HG02588 (cell line): Measurements from ENCODE around the gene HMG20A.

Source experiments
- ATAC-seq: cut with Tn5 transposase; IDR thresholded peaks from one replicate; pipeline ENCODE4 v1.9.1; 2021; ENCODE audit warnings: mild to moderate bottlenecking, moderate library complexity; ENCODE audit not compliant: unreplicated experiment

HMG20A gene

GRCh38 chr15:77514641-77515402 is 94.1 kb downstream of the HMG20A start:
- ATAC-seq, result no peak

DNA sequence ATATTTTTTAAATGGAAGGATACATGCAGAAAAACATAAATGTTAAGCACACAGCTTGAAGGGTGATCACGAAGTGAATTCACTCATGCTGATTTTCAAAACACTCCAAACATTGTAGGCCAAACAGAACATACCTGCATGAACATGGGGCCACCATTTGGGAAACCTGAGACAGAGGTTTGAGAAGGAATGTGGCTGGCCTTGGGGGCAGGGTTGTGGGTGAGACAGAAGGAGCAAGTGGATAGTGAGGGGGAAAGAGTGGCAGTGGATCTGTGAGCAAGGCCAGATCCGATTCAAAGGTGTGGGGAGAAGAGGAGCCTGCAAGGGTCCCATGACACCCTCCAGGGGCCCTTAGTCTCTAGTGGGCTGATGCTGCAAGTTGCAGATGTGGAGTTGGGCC is 94.9 kb downstream of the HMG20A start:
- no peak for ATAC-seq

GRCh38 chr15:77516076-77516475 is 95.4 kb downstream of the HMG20A start:
- no peak for ATAC-seq

GRCh38 chr15:77516786-77517185 is 96.1 kb downstream of the HMG20A start:
- ATAC-seq, result no peak

DNA sequence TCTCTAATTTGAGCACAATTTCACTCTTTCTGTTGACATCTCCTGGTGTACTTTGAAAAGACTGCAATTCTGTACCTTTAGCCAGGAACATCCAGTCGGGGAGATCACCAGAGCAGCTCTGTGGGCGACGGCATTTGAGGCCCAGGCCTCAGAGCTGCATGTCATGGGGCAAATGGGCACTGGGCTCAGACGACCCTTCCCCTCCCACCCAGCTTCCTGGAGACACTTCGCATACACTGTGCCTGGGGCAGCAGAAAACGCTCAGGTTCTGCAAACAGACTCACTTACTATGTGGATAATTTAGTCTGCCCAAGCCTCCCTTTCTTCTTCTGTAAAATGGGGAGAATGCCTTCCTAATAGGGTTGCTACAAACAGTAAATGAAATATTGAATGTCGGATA is 96.9 kb downstream of the HMG20A start:
- ATAC-seq, result no peak

DNA sequence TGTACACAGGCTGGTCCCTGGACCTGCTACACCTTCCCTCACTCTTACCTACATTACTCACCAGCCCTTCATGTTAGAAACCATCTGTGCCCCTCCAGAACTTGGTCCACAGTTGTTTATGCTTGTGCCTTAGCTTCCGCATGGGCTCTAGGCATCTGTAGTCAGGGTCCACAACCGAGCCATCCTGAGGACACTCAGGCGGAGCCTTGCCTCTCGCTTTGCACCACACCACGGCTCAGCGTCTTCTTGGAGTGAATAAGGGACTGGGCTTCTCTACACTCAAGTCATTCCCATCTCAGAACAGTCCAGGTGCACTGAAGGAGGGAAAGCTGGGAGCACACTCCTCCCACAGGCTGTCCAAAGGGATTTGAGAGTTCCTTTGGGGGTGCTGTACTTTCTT is 97.8 kb downstream of the HMG20A start:
- no peak for ATAC-seq

DNA sequence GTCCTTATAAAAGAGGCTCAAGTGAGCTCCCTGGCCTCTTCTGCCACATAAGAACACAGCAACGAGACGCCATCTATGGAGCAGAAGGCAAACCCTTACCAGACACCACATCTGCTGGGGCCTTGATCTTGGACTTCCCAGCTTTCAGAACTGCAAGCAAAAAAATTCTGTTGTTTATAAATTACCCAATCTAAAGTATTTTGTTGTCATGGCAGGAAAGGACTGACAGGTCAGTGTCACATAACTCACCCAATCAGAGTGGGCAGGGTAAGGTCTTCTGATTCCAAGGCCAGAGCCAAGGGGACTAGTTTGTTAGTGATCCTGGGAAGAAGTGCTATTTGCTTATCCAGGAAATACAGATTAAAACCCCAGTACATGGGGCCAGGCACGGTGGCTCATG is 98.9 kb downstream of the HMG20A start:
- no peak for ATAC-seq

DNA sequence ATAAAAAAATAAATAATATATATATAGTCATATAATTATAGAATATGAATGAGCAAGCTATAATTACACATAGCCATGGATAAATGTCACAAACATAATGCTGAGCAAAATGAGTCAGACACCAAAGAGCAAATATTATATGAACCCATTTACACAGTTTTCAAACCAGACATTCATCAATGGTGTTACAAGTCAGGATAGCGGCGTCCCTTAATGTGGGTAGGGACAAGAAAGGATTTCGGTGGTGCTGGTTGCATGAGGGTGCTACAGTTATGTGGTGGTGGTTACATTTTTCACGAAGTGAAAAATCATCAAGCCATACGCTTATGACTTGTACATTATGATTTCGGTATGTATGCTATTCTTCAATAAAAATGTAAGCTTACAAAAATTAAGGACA is 100.5 kb downstream of the HMG20A start:
- ATAC-seq, result no peak

DNA sequence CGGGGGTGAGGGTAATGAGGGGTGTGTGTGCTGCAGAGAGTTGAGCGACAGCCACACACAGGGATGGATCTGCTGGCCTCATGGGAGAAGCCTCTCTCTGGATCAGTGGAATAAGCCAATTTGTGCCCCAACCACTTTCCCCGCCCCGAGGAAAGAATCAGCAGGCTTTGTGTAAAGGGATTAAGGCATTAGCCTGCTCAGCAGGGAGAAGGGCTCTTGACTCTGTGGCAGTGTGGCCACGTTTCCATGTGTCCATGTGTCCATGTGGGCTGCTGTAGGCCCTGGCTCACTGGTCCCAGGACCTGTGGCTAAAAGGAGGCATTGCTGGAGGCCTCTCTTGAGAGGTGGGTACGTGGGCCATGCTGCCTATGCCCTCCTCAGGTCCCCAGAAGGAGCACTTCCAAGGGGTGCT is 104.7 kb downstream of the HMG20A start:
- ATAC-seq, result no peak

DNA sequence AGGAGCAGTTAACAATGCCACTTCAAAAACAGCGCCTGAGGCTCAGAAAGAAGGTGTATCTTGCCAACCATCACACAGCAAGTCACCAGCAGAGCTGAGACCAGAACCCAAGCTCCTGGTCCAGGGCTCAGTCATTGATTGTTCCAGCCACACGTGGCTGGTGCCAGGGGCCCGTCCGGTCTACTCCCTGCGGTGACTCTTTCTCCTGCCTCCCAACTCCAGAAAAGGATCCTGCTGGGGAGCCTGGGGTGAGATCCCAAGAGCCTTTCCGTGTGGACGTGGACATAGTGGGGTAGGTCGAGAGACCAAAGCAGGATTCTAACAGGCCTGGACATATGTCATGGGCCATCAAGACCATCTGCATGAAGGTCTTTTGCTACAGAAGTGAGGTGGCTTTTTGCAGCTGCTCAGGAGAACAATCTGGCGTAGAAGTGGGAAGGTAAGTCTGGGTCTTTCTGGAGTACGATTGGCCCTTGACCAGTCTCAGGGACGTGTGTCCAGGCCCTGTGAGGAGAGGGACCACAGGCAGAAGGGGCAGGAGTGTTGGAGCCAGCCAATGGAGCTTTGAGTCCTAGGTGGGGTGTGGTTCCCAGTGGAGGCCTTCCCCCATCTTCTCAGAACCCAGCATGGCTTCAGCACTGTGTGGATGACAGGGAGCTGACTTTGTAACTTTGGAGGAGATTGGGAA is 105.4 kb downstream of the HMG20A start:
- no peak for ATAC-seq

GRCh38 chr15:77526595-77527163 is 106.0 kb downstream of the HMG20A start:
- ATAC-seq, result no peak

- no peak for ATAC-seq
Measured at GRCh38 chr15:77527164-77527778, 106.6 kb downstream of the HMG20A start.

GRCh38 chr15:77527831-77528231 is 107.1 kb downstream of the HMG20A start:
- ATAC-seq, result no peak

- no peak for ATAC-seq
Measured at GRCh38 chr15:77528290-77528967, 107.7 kb downstream of the HMG20A start.

DNA sequence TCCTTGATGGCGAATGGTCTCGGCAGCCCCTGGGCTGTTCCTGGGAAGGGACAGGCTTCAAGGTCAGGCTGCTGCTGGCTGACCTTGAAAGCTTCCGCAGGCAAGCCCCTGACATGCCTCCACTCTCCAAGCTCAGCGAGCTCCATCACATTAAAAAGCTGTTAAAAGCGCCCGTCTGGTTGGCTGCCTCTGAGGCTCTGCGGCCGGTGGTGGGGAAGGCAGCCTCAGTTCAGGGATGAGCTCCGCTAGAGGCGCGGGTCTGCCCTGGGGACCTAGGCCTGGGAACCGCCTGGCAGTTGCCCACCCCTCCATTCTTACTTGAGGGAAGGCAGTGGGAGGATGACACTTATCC is 108.3 kb downstream of the HMG20A start:
- ATAC-seq, result no peak

DNA sequence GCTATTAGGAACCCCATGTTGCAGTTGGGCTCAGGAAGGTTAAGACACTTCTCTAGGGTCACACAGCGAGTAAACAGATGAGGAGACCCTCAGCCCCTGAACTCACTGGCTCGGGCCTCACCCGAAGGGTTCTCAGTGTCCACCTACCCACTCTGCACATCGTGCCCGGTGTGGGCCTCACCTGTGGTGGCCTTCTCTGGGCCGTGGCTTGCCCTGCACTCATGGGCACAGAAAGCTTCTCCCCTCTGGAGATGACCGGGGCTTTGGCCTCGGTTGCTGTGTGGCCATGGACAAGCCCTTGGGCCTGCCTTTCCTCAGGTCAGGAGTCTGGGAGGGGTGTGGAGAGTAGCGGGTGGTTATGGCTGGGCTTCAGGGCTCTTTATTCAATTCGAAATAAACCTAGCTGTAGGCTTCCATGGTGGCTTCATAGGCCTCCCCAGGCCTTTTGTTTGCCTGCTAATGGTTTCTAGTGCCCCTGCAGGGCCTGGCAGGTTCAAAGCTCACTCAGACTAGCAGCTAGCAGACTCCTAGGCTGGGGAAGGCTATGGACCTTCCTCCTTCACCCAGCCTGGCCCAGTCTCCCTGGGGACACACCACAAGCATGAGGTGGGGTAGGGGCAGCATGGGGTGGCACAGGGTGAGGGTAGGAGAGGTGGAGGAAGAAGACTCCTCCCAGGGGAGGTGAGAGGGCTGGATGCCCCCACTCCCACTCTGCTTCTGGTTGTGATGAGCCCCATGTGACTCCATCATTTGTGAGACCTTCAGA is 108.9 kb downstream of the HMG20A start:
- no peak for ATAC-seq

DNA sequence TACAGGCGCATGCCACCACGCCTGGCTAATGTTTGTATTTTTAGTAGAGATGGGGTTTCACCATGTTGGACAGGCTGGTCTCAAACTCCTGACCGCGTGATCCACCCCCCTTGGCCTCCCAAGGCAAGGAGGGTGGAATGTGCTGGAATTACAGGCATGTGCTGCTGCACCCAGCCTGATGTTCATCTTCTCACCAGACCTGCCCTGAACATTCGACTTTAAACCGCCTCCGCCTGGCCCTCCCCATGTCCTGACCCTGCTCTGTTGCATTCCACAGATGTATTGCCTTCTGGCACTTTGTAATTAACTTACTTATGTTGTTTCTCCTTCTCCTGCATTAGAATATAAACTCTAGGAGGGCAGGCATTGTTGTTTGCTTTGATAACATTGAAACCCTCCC is 109.9 kb downstream of the HMG20A start:
- ATAC-seq, result no peak

GRCh38 chr15:77531191-77532000 is 110.7 kb downstream of the HMG20A start:
- no peak for ATAC-seq

GRCh38 chr15:77532067-77532710 is 111.5 kb downstream of the HMG20A start:
- no peak for ATAC-seq
